Memory B cell (primary cell): ENCODE results near the gene CMTM1.
"Not testable (repeated sequence)": the region's sequence is repeated elsewhere in the genome, so short reads cannot be mapped to it uniquely, and the experiment has no call there.

ENCODE experiments used
- ATAC-seq: fragments of 150-1000 bp; cut with Tn5 transposase; 2 replicates; pipeline ENCODE4 v1.10.0; 2021; ENCODE audit warnings: low read depth, mild to moderate bottlenecking, moderate library complexity
- DNase-seq, 2 donors: peaks; one replicate each; pipeline ENCODE4 v3.0.0; 2022; ENCODE audit warnings: low spot score in 2 of 2
- H3K27ac Mint-ChIP-seq: one replicate; pipeline ENCODE4 v1.8.0; 2022; ENCODE audit warnings: mild to moderate bottlenecking, moderate library complexity, mixed read lengths
- H3K27me3 Mint-ChIP-seq: one replicate; pipeline ENCODE4 v1.8.0; 2022; ENCODE audit warnings: mixed read lengths
- H3K36me3 Mint-ChIP-seq: one replicate; pipeline ENCODE4 v1.8.0; 2022; ENCODE audit warnings: mild to moderate bottlenecking, mixed read lengths
- H3K4me1 Mint-ChIP-seq: one replicate; pipeline ENCODE4 v1.8.0; 2022; ENCODE audit warnings: mixed read lengths
- H3K4me3 Mint-ChIP-seq: one replicate; pipeline ENCODE4 v1.8.0; 2022; ENCODE audit warnings: mild to moderate bottlenecking, moderate library complexity, mixed read lengths
- H3K9me3 Mint-ChIP-seq: one replicate; pipeline ENCODE4 v1.8.0; 2022; ENCODE audit warnings: mixed read lengths

The CMTM1 gene

DNA sequence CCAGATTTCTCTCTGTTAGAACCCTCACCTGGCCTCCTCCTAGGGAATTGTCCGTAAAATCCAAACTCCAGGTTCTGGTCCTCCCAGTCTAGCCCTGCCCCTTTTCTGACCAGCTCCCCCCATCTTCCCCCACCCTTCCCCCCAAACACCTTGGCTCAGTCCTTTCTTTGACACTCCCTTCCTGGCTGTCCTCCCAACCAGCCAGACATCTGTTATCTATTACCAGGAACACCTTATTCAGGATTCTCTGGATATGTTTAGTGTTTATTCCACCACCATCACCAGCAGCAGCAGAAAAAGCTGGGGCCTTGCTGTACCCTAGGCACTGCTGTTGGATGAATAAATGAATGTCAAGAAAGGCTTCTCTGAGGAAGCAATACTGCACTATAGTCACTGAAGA is 34.2 kb downstream of the CMTM1 start:
- ATAC-seq (no peak), DNase-seq (no peak)
- H3K9me3 Mint-ChIP-seq: peaks cover 6% of the 10 kb centered on the region
- no peak overlapping the region for H3K27ac Mint-ChIP-seq
- peaks cover 4% of the 10 kb centered on the region for H3K36me3 Mint-ChIP-seq
- H3K4me3 Mint-ChIP-seq: no peak overlapping the region
- peaks cover 16% of the 10 kb centered on the region for H3K4me1 Mint-ChIP-seq
- H3K27me3 Mint-ChIP-seq: peaks cover 24% of the 10 kb centered on the region

DNA sequence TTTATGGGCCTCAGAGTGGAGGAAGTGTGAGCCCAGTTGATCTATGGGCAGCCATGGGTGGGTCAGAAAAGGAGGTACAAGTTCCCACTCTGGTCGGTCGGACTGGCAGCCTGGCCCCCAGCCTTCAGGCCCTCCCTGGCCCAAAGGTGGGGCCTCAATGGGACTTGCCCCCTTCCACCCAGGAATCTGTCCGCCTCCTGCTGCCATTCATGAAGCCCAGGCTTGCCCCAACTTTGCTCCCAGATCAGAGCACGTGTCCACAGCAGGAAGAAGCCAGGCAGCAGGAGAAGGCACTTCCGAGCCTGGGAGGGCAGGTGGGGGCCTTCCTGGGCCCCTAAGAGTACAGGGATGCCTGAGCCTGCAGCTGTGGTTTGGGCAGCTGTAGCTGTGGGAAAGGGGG is 35.2 kb downstream of the CMTM1 start:
- H3K27me3 Mint-ChIP-seq: peaks cover 29% of the 10 kb centered on the region
- peaks cover 6% of the 10 kb centered on the region for H3K9me3 Mint-ChIP-seq
- H3K36me3 Mint-ChIP-seq: peaks cover 4% of the 10 kb centered on the region
- no peak overlapping the region for H3K27ac Mint-ChIP-seq
- ATAC-seq: no peak
- DNase-seq: no peak
- H3K4me3 Mint-ChIP-seq: no peak overlapping the region
- H3K4me1 Mint-ChIP-seq: peaks cover 22% of the 10 kb centered on the region

DNA sequence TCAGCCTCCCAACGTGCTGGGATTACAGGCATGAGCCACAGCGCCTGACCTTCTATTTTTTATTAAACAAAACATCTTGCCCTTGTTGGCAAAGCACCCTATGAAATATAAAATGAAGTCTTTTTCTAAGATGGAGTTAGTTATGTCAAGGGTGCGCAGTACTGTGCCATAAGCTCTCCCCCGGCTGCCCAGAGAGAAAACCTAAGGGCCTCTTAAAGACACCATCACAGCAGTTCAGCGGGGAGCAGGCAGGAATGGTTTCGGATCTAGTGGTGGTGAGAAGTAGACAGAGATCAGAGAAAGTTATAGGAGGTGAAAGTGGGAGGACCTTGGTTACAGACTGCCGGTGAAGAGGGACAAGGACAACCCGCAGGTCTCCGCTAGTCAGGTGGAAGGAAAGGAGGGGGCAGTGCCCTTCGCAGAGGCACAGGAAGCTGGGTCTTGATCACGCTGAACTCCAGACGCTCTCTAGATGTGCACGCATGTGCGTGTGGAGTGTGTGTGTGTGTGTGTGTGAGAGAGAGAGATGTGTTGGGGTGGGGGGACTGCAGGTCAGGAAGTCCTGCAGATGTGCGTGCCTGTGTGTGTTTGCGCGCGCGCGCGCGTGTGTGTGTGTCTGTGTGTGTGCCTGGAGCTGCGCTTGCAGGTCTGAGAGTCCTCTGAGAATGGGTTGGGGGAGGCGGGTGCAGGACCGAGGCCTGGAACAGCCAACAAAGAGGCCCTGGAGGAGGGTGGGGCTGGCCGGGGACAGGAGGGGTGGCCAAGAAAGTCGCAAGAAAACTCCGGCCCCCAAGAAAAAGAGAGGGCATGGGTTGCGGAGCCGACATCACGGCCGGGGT is 37.5 kb downstream of the CMTM1 start:
- H3K4me1 Mint-ChIP-seq: peaks cover 25% of the 10 kb centered on the region
- peaks cover 4% of the 10 kb centered on the region for H3K36me3 Mint-ChIP-seq
- peak overlapping the region; percentile 84 for H3K4me3 Mint-ChIP-seq
- peaks cover 6% of the 10 kb centered on the region for H3K9me3 Mint-ChIP-seq
- ATAC-seq: peak; percentile 37
- peak overlapping the region; percentile 9 for H3K27ac Mint-ChIP-seq
- peaks cover 33% of the 10 kb centered on the region for H3K27me3 Mint-ChIP-seq
- DNase-seq: peak in 1 of 2 donors; percentile 40

DNA sequence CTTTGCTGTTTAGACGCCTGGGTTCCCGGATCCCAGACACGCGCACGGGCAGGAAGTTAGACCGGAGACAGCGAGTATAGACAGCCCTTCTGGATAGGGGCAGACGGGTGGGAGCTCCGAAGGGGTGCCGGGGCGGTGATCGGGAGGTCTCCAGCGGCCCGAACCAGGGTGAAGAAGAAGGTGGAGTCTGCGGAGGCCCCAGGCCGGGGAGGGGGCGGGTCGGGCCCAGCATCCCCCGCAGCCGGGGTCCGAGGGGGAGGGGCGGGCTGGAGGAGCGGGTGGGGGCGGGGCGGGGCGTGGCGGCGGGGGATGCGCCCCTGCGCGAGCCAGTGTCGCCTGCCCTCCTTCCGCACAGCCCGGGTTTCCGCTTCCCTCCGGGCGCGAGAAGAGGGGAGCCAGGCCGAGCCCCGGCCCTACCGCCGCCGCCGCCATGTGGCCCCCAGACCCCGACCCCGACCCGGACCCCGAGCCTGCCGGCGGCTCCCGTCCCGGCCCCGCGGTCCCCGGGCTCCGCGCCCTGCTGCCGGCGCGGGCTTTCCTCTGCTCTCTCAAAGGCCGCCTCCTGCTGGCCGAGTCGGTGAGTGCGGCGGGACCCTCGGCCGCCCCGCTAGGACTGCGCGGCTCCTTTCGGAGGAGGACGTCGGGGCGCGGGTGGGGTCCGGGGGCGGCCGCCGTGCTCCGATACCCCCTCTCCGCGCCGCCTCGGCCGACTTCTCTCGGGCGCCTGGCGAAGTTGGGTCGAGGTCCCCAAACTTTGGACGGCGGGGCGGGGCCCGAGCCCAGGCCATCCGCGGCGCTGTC is 38.3 kb downstream of the CMTM1 start, which contains the start of gene CMTM3:
TSS of gene CMTM3 (plus strand) at position 329 of the 801 bp plus-strand sequence. CDS start at position 431, 102 bp downstream.
- Mint-ChIP-seq H3K27ac (peak within 1 kb of the TSS; percentile 9), H3K36me3 (peaks cover 4% of the 10 kb centered on the region), H3K4me3 (peak within 1 kb of the TSS; percentile 84), H3K27me3 (peaks cover 31% of the 10 kb centered on the region), H3K9me3 (peaks cover 6% of the 10 kb centered on the region), H3K4me1 (peaks cover 25% of the 10 kb centered on the region)
- DNase-seq (peak; percentile 63 to 78), ATAC-seq (peak; percentile 61)

DNA sequence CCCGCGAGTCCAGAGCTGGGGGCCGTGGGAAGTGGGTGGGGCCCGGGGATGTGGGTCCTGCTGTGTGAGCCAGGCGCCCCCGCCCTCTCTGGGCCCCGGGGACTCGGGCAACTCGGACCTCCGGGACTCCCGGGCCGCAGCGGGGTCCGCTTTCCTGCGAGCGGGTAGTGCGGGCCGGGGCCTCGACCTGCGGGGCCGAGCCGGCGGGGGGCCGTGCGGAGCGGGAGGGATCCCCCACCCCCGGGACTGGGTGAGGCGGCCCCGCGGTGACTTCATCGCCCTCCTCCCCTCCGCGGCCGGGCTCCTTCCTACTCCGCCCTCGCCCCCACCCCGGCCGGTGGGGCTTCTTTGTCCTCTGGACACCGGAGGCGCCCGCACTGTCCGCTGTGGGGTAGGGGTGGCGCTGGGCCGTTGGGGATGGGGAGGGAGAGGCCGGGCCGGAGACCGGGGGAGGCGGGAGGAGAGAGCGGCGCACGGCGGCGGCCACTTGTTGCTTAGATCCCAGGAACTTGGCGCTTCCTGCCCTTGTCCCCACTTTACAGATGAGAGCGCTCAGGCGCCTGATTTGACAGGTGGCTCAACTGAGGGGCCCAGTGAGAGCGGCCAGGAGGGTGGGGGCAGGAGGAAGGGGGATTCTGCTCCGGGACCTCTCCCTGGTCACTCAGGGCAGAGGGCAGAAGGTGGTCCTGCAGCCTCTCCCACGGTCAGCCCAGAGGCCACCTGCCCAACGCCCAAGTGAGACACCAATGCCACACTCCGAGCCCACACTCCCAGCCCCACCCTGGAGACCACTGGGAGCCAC is 39.1 kb downstream of the CMTM1 start:
- peak in 1 of 2 donors; percentile 39 for DNase-seq
- H3K36me3 Mint-ChIP-seq: peaks cover 4% of the 10 kb centered on the region
- peaks cover 33% of the 10 kb centered on the region for H3K27me3 Mint-ChIP-seq
- ATAC-seq: peak; percentile 2
- peaks cover 23% of the 10 kb centered on the region for H3K4me1 Mint-ChIP-seq
- H3K9me3 Mint-ChIP-seq: peaks cover 6% of the 10 kb centered on the region
- H3K4me3 Mint-ChIP-seq: peak overlapping the region; percentile 22
- H3K27ac Mint-ChIP-seq: no peak overlapping the region

DNA sequence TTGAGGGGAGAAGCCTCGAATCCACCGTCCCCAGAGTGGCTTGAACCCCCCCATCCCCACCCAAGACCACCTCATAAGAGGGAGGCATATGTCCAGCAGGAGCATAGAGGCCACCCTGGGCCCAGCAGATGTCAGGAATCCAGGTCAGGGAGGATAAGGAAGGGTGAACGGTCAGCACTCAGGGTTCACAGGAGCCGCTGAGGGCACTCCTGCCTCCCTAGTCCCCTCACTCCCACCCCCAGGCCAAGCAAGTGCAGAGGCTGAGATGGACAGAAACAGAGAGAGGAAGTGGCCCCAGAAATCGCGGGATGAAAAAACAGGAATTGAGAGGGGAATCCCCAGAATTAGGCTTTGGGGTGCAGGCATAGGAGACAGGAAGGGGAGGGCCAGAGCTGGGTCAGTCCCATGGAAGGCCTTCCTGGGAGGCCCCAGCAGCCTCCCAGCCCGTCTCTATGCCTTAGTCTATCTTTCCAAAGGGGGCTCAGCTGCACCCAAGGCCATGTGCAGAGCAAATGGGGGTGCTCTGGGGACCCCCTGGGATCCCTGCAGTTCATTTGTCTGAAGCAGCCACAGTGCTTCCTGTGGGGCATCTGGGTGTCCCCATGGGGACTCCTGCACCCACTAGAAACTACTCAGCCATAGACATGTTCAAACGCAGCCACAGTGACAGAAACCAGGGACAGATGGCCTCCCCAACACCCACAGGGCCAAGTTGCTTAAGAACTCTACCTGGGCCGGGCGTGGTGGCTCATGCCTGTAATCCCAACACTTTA is 39.9 kb downstream of the CMTM1 start:
- no peaks in the 10 kb centered on the region for H3K36me3 Mint-ChIP-seq
- peak; percentile 58 for ATAC-seq
- H3K4me1 Mint-ChIP-seq: peaks cover 23% of the 10 kb centered on the region
- no peaks in the 10 kb centered on the region for H3K9me3 Mint-ChIP-seq
- DNase-seq: no peak
- peak overlapping the region; percentile 22 for H3K4me3 Mint-ChIP-seq
- H3K27me3 Mint-ChIP-seq: peaks cover 27% of the 10 kb centered on the region
- no peak overlapping the region for H3K27ac Mint-ChIP-seq

DNA sequence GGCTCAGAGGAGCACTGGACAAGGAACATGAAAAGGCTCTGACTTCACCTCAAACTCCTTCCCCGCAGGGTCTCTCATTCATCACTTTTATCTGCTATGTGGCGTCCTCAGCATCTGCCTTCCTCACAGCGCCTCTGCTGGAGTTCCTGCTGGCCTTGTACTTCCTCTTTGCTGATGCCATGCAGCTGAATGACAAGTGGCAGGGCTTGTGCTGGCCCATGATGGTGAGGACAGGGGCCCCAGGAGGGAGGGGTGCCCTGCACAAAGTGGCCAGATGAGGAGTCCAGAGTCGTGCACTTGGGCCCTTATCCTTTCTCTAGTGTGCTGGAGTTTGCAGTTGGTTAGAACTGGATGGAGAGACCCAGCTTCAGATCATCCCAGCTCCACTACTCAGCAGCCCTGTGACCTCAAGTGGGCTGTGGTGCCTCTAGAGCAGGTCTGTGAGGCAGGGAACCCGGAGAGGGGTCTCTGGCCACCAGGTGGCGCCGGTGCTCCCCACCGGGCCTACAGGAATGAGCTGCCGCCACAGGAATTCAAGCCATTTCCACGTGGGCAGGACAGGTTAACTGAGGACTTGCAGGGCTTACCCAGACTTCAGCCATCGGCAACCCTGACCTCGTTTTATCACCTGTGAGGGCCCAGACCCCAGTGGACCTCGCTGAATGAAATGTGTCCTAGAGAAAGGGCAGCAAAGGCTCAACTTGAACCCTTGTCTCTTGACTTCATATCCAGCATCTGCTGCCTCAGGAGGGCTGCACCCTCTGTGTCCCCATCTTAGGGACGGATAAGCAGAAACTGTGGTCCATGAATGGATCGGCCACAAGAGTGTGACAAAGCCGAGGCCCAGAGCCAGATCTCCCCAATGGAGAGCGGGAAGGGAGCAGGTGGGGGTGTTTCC is 42.3 kb downstream of the CMTM1 start:
- no peaks in the 10 kb centered on the region for H3K36me3 Mint-ChIP-seq
- H3K27me3 Mint-ChIP-seq: peaks cover 22% of the 10 kb centered on the region

DNA sequence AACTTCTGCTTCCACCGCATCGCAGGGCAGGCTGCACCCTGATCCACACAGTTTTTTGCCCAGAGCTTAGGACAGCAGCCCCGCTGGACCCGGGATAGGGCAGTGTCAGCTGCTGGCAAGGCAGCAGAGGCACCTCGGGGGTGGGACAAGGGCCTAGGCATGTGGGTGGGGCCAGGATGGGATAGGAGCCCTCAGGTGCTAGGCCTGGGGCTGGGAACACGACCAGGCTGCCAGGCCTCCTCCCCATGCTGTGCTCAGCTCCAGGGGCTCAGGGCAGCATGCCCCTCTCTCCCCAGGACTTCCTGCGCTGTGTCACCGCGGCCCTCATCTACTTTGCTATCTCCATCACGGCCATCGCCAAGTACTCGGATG is 42.9 kb downstream of the CMTM1 start:
- Mint-ChIP-seq H3K27ac (no peak overlapping the region), H3K36me3 (no peaks in the 10 kb centered on the region), H3K27me3 (peaks cover 17% of the 10 kb centered on the region), H3K4me3 (no peak overlapping the region), H3K4me1 (peaks cover 14% of the 10 kb centered on the region), H3K9me3 (no peaks in the 10 kb centered on the region)
- DNase-seq (no peak), ATAC-seq (no peak)

More for the DNA sequence above, 42.3 kb downstream of the CMTM1 start:
- H3K9me3 Mint-ChIP-seq: no peaks in the 10 kb centered on the region
- H3K4me3 Mint-ChIP-seq: no peak overlapping the region
- H3K27ac Mint-ChIP-seq: no peak overlapping the region
- ATAC-seq (peak; percentile 47), DNase-seq (peak; percentile 58 to 70)
- peaks cover 19% of the 10 kb centered on the region for H3K4me1 Mint-ChIP-seq

DNA sequence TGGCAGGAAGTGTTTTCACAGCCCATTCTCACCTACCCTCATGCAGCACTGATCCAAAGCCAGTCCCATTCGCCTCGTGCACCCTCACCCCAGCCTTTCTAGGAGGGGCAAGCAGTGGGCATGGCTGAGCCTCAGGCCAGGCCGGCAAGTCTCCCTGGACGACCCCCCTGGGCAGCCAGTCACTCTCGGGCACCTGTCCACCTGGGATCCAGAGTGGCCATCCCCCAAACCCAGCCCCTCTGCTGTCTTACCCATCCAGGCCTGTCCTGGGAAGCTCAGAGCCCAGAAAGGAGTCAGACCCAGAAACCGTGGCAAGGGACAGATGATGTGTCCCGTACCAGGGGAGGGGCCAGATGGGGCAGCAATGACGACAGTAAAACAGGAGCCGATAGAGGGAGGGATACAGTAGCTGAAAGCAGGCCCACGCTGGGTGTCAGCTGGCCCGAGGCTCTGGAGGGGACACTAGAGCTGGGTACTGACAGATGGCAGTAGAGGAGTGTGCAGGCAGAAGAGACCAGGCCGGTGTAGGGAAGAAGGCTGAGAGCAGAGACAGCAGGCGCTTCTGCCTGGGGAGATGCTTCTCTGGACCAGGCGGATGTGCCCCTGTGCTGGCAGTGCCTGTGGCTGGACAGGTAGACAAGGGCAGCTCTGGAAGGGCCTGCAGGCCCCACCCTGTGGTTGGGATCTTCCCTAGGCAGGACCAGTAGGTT is 44.0 kb downstream of the CMTM1 start:
- Mint-ChIP-seq H3K27ac (no peak overlapping the region), H3K9me3 (no peaks in the 10 kb centered on the region), H3K4me3 (no peak overlapping the region), H3K36me3 (no peaks in the 10 kb centered on the region), H3K4me1 (peaks cover 12% of the 10 kb centered on the region), H3K27me3 (peaks cover 15% of the 10 kb centered on the region)
- DNase-seq: no peak
- no peak for ATAC-seq

DNA sequence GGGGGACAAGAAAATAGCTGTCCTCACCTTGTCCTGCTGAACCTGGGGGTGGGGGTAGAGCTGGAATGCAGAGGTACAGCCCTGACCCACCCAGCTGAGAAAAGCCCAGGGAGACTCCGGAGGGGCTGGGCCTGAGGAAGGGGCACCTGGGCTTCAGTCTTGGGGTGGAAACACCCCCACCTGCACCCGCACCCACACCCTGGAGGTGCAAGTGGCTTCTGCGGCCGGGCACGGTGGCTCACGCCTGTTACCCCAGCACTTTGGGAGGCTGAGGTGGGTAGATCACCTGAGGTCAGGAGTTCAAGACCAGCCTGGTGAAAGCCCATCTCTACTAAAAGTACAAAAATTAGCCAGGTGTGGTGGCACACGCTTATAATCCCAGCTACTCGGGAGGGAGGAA is 45.7 kb downstream of the CMTM1 start:
- ATAC-seq, DNase-seq, H3K36me3 Mint-ChIP-seq, H3K4me1 Mint-ChIP-seq, H3K9me3 Mint-ChIP-seq, H3K27ac Mint-ChIP-seq, H3K27me3 Mint-ChIP-seq, H3K4me3 Mint-ChIP-seq: not testable (repeated sequence)

DNA sequence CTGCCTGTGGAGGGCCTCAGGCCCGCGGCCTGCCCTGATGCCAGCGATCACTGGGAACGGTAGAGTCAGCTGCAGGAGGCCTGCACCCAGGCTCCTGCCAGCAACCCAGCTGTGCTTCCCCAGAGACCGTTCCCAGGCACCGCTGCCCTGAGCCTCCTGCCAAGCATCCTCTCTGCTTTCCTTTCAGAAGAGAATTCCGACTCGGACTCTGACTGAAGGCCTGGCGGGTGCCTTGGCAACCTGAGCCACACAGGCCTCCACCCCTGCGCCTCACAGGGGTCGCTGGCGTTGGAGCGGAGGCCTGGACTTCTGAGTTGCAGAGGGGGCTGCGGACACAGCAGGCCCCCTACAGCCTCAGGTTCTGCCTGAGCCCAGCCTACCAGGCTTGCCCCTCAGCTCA is 46.2 kb downstream of the CMTM1 start:
- DNase-seq: no peak
- Mint-ChIP-seq H3K4me1 (peaks cover 5% of the 10 kb centered on the region), H3K36me3 (no peaks in the 10 kb centered on the region), H3K9me3 (no peaks in the 10 kb centered on the region), H3K27ac (no peak overlapping the region), H3K27me3 (peaks cover 10% of the 10 kb centered on the region), H3K4me3 (no peak overlapping the region)
- no peak for ATAC-seq

DNA sequence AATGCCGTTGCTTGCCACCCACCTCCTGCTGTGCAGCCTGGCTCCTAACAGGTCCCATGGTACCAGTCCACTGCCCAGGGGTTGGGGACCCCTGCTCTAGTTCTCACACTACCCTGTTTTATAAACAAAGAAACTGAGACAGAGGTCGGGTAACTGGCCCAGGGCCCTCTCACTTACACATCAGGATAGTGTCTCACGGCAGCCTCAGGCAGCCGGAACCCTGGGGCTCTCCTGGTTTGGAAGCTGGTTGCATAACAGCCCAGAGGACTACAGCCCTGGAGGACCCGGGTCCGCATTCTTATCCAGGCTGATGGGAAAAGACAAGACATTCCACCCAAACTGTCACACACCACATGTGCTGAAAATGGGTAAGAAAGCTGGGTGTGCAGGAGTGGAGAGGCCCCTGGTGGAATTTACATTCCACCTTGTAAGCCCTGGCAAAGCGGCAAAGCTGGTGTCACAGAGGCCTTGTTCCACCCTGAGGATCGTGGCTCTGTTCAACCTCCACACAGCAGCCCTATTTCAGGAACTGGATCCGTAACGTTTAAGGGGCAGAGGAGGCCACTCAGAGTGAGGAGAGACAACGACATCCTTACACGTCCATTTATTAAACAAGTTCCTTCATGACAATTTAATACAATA is 48.0 kb downstream of the CMTM1 start:
- Mint-ChIP-seq H3K9me3 (no peaks in the 10 kb centered on the region), H3K27ac (no peak overlapping the region), H3K36me3 (no peaks in the 10 kb centered on the region), H3K27me3 (peaks cover 7% of the 10 kb centered on the region), H3K4me1 (no peaks in the 10 kb centered on the region), H3K4me3 (no peak overlapping the region)
- ATAC-seq: no peak
- DNase-seq: no peak
